Mucosa of gallbladder (tissue), 1 donor: ENCODE results near the gene OR2H2. TPM values are rescaled to one million over a fixed set of nuclear protein-coding genes. Genes with fewer than 3 reads are reported as not detected.

Source experiments
- DNase-seq: peaks from one replicate; pipeline ENCODE4 v3.0.0-alpha.2; 2020; ENCODE audit warnings: low spot score
- total RNA-seq: library from RNA; stranded (reverse); gene quantifications from one replicate; pipeline ENCODE4 v1.2.1, GENCODE V29; 2021
- donor health status: DM: no; HTN: no; CAD: no.

Gene OR2H2
- total RNA-seq, 1 donor from 2014 or later: not detected

- DNase-seq: no peak
Measured at GRCh38 chr6:29629571-29629970, 44.6 kb downstream of the OR2H2 start.

GRCh38 chr6:29630315-29630714 is 45.4 kb downstream of the OR2H2 start:
- no peak for DNase-seq

GRCh38 chr6:29631209-29631810 is 46.4 kb downstream of the OR2H2 start:
- DNase-seq: no peak

- DNase-seq: no peak
Measured at GRCh38 chr6:29631860-29632731, 47.2 kb downstream of the OR2H2 start.

- DNase-seq: peak; percentile 83
Measured at GRCh38 chr6:29632789-29633533, 48.0 kb downstream of the OR2H2 start, which contains the start of gene GABBR1. GABBR1 (minus strand) TSS chr6:29633183; CDS start chr6:29632385, 798 bp downstream.

GRCh38 chr6:29633534-29633905 is 48.6 kb downstream of the OR2H2 start:
- no peak for DNase-seq

- DNase-seq: no peak
Measured at GRCh38 chr6:29637247-29637646, 52.3 kb downstream of the OR2H2 start.

Other genes with a start within 250 kb of the OR2H2 start
- gene OR5V1, start 216.3 kb upstream of the OR2H2 start, total RNA-seq: not detected
- gene OR12D3, start 209.8 kb upstream of the OR2H2 start, total RNA-seq: not detected
- not detected for gene OR12D2, start 189.5 kb upstream of the OR2H2 start, total RNA-seq
- not detected for gene OR12D1, start 170.2 kb upstream of the OR2H2 start, total RNA-seq
- gene OR10C1, start 145.8 kb upstream of the OR2H2 start, total RNA-seq: not detected
- not detected for gene OR11A1, start 128.1 kb upstream of the OR2H2 start, total RNA-seq
- not detected for gene OR2H1, start 128.0 kb upstream of the OR2H2 start, total RNA-seq
- 0.26 TPM for gene MAS1L, start 97.2 kb upstream of the OR2H2 start, total RNA-seq
- not detected for gene UBD, start 25.4 kb upstream of the OR2H2 start, total RNA-seq
- 52.4 TPM for gene GABBR1, start 48.1 kb downstream of the OR2H2 start, total RNA-seq
- not detected for gene MOG, start 72.0 kb downstream of the OR2H2 start, total RNA-seq
- gene ZFP57, start 96.0 kb downstream of the OR2H2 start, total RNA-seq: 0.12 TPM
- 87.3 TPM for gene HLA-F, start 138.3 kb downstream of the OR2H2 start, total RNA-seq
- gene HLA-G, start 242.7 kb downstream of the OR2H2 start, total RNA-seq: 0.52 TPM